DMS 273 (cell line): ENCODE data around the gene IGF2BP1.
"Not testable (repeated sequence)": the region's sequence is repeated elsewhere in the genome, so short reads cannot be mapped to it uniquely, and the experiment has no call there.

Source experiments
- DNase-seq: peaks from one replicate; lab custom pipeline; 2025; ENCODE audit not compliant: unreplicated experiment; lab: John Stamatoyannopoulos, UW

Gene IGF2BP1

GRCh38 chr17:49051269-49051668 is 54.1 kb downstream of the IGF2BP1 start:
- no peak for DNase-seq

GRCh38 chr17:49053171-49053829 is 56.1 kb downstream of the IGF2BP1 start:
- no peak for DNase-seq

GRCh38 chr17:49054342-49055092 is 57.3 kb downstream of the IGF2BP1 start:
- DNase-seq, result no peak

- no peak for DNase-seq
These were observed 58.2 kb downstream of the IGF2BP1 start for GRCh38 chr17:49055181-49055927.

- peak; percentile 19 for DNase-seq
These were observed 64.3 kb downstream of the IGF2BP1 start for GRCh38 chr17:49061524-49061943.

GRCh38 chr17:49063652-49064051 is 66.5 kb downstream of the IGF2BP1 start:
- no peak for DNase-seq

GRCh38 chr17:49067163-49067562 is 70.0 kb downstream of the IGF2BP1 start:
- no peak for DNase-seq

- no peak for DNase-seq
These were observed 72.5 kb downstream of the IGF2BP1 start for GRCh38 chr17:49069585-49070273.

- DNase-seq, result no peak
These were observed 73.9 kb downstream of the IGF2BP1 start for GRCh38 chr17:49071106-49071505.

GRCh38 chr17:49074851-49075540 is 77.8 kb downstream of the IGF2BP1 start:
- no peak for DNase-seq

GRCh38 chr17:49076573-49077384 is 79.6 kb downstream of the IGF2BP1 start:
- no peak for DNase-seq

- DNase-seq, result no peak
These were observed 81.1 kb downstream of the IGF2BP1 start for GRCh38 chr17:49078248-49078647.

GRCh38 chr17:49079840-49080663 is 82.9 kb downstream of the IGF2BP1 start:
- no peak for DNase-seq

- no peak for DNase-seq
These were observed 85.0 kb downstream of the IGF2BP1 start for GRCh38 chr17:49082231-49082630.

GRCh38 chr17:49085046-49085445 is 87.9 kb downstream of the IGF2BP1 start:
- DNase-seq, result not testable (repeated sequence)

GRCh38 chr17:49085565-49086315 is 88.6 kb downstream of the IGF2BP1 start:
- DNase-seq, result no peak

- no peak for DNase-seq
These were observed 89.1 kb downstream of the IGF2BP1 start for GRCh38 chr17:49086316-49086605.

- DNase-seq, result no peak
These were observed 89.5 kb downstream of the IGF2BP1 start for GRCh38 chr17:49086649-49087048.
